GM19023 (cell line): ENCODE measurements around the gene PNPLA7.

Experiments
- ATAC-seq: cut with Tn5 transposase; IDR thresholded peaks from one replicate; pipeline ENCODE4 v1.9.1; 2021; ENCODE audit warnings: mild to moderate bottlenecking, moderate library complexity; ENCODE audit not compliant: unreplicated experiment

Gene PNPLA7

DNA sequence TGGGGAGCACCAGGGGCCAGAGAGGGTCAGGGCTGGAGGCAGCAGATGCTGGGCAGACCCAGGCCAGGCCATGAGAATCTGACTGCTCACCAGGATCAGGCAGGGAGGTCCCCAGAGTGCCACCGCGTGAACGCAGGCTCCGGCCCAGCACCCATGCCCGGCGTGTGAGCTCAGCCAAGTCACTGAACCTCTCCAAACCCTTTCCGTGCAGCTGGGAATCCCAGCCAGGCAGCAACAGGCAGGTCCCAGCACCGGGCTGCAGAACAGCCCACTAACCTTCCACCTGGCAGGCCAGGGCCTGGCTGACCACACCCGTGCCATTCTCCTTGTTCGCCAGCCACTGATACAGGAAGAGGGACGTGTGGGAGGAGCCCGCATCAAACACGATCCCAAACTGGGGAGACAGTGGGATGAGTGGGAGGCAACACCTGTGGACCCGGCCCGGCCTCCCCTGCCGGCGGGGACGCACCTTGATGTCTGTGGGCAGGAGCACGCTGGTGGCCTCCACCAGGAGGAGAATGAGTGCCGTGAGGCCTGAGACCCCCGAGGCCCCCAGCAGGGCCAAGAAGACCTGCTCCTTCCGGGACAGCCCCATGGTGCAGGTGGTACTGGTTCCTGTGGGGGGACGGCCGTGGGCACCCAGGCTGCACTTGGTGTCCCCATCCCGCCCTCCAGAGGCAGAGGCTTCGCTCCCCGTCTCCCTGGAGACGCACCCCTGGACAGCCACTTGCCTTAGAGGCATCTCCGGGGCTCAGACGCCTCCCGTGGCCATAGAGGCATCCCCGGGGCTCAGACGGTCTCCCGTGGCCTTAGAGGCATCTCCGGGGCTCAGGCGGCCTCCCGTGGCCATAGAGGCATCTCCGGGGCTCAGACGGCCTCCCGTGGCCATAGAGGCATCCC lies 112.3 kb downstream of the PNPLA7 start:
- ATAC-seq, result no peak

DNA sequence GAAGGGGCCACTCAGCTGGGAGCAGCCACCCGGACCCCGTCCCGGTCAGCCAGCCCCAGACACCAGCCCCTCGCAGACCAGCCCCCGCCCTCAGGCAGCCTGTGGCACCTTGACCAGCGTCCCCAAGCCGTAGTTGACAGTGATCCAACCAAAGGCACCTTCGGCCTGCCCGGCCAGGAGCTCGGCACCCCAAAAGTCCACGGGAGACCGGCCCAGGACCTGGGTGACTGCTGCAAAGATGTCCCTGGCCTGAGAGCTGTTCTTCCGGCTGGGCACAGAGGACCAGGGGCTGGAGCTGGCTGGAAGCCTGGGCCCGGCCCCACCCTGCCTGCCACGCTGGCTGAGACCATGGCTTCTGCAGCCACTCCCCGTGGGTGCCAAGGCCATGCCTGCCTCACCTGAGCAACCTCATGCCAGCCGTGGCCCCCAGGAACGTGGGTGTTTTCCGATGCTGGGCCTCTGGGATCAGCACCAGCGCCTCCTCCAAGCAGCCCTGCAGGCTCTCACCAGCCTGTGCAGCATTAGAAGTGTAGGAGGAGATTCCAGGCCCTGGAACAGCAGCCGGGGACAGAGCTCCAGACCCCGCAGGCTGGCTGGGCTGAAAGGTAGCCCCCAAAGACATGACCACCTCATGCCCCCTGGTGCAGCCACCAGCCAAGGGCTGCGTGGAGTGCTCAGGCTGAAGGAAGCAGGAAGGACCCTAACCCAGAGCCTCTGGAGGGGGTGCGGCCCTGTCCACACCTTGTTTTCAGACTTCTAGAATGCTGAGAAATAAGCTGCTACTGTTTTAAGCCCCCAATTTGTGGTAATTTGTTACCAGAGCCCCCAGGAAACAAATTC lies 113.2 kb downstream of the PNPLA7 start:
- no peak for ATAC-seq

DNA sequence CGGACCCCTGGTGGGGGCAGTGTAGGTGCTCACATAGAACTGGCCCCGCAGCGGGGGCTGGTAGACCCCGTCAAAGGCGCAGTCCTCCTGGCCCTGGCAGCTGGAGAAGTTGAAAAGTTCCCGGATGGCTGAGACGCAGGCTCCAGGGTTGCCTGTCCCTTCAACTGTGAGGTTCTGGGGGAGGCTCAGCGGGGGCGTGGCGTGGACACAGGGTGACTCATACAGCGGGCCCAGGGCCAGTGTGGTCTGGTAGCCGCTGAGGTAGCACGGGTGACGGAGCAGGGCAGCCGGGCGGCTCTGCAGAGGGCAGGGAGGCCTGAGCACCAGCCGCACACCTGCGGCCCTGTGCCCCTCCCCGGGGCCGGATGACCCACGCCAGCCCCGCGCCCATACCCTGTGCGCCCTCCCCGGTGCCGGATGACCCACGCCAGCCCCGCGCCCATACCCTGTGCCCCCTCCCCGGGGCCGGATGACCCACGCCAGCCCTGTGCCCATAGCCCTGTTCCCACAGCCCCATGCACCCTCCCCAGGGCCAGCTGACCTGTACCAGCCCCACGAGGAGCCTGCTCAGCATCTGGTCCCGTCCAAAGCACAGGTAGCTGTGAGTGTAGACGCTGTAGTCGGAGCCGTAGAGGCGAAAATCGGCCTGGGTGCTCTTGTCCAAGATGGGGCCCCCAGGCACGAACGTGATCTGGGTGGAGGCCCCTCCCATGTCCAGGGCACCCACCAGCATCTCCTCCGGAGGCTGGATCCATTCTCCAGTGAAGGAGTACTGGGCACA lies 114.0 kb downstream of the PNPLA7 start:
- no peak for ATAC-seq

DNA sequence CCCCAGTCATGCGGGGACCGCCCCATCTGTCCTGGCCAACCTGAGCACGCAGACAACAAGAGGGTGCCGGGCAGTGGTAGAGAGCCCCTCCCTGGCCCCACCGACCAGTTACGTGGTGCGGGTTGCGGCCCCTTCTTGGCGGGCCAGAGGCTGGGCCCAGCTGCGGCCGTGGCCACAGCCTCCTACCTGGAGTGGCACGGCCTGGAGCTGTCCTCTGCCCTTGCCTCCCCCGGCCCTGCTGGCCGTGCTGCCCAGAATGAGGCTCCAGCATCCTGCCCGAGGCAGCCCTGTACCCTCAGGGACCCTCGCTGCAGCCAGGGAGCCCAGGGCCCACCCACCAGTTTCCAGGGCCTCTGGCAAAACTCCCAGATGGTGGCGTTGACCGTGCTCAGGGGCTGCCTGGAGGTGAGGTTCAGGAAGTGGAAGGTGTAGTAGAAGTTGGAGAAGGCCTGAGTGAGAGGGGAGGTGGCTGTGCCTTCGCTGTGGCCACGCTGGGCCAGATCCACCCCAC lies 114.8 kb downstream of the PNPLA7 start:
- ATAC-seq, result no peak

DNA sequence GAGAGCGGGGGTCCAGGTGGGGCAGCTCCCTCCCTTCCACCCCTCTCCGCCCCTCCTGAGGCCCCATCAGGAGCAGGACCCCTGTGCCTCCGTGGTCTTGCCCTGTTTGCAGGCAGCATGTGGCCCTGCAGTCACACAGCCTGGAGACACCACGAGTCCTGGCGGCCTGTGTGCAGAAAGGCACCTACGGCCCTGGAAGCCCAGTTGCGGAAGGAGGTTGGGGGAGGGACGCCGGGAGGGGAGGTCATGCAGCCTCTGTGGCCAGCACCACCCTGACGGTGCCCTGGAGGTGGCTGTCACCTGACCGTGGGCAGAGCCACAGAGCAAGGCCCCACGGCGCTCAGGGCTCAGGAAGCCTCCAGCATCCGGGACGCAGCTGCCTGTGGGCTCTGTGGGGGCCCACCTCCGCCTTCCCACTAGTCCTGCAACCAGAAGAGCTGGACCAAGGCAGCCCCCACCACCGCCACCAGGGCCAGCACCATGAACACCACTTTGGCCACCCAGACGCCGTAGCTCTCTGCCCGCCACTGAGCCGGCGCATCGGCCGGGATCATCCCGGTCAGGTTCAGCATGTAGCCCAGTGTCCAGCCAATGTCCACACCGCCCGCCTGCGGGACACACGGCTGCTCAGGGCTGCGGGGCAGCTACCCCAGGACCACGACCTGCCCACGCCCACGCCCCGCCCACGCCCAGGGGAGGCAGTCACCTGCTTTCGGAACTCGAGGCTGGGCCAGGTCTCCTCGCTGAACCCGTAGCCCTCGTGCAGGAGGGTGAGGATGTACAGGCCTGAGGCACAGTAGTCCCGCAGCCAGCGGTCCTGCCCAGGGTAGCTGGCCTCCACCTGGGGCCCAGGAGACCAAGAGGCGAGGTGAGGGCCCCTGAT lies 115.5 kb downstream of the PNPLA7 start:
- no peak for ATAC-seq

DNA sequence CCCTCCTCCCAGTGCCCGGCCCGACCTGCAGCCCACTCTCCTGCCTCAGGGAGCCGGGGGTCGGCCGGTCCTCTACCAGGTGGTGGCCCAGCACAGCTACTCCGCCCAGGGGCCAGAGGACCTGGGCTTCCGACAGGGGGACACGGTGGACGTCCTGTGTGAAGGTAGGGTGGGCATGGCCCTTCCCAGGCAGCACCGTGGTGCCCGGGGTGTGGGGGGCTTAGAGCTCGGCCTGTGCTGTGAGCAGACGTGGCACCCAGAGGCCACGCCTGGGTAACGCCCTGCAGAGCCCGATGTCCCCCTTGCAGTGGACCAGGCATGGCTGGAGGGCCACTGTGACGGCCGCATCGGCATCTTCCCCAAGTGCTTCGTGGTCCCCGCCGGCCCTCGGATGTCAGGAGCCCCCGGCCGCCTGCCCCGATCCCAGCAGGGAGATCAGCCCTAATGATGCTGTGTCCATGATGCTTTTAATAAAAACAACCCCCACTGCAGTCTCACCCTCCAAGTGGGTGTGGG lies 116.2 kb downstream of the PNPLA7 start:
- ATAC-seq, result no peak

DNA sequence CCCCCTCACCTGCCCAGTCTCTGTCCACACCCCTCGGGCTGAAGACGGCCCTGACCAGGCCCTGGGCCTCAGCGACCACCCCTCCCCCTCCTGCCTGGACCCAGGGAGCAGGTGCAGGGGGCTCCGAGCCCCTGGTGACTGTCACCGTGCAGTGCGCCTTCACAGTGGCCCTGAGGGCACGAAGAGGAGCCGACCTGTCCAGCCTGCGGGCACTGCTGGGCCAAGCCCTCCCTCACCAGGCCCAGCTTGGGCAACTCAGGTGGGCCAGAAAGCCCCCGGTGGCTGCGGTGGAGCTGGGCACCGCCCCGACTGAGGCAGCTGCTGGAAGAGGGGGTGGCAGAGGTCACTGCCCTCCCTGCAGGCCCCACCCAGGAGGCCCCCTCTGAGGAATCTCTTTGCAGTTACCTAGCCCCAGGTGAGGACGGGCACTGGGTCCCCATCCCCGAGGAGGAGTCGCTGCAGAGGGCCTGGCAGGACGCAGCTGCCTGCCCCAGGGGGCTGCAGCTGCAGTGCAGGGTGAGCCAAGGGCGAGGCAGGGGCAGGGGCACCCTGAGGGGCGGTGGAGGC lies 116.8 kb downstream of the PNPLA7 start:
- no peak for ATAC-seq

DNA sequence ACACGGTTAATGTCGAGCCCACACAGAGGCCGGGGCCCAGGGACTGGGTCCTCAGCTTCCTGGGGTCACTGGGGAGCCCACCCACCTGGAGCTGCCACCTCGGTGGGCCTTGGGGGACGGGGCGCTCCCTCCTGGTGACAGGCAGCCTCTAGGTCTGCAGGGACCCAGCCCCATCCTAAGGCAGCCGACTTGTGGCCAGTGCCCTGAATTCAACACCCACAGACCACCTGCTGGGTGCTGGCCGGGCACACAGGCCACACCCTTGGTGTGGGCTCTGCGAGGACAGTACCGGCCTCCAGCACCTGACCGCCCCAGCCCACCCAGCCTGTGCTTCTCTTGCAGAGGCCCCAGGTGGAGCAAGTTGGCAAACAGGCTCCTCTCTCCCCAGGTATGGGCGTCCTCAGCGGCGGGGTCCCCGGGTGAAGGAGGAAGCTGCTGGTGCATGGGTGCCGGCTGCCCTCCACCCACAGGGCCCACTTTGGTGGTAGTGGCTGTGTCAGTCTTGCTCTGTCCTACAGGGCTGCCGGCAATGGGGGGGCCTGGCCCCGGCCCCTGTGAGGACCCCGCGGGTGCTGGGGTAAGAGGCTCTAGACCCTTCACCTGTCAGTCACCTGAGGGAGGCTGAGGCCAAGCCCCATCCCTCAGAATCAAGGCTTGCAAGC lies 117.4 kb downstream of the PNPLA7 start:
- no peak for ATAC-seq

DNA sequence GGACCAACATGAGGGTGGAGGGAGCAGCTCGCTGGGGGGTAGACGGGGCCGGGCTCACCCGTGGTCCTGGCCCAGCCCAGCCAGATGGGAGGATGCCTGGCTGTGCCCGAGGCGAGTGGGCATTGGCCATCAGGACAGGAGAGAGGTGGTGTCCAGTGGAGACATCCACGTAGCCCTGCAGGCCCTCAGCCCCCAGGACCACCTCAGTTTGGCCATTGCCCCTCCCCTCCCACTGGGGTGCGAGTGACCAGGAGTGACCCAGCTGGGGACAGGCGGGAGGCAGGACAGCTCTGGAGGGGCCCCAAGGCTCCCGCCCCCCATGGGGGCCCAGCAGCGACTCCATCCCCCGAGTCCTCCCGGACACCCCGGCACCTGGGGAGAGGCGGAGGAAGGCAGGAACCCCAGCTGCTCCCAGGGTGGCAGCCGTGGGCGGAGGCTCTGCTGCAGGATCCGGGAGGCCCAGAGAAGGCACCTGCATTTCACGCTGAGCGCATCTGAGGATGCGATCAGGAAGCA lies 118.7 kb downstream of the PNPLA7 start:
- no peak for ATAC-seq

DNA sequence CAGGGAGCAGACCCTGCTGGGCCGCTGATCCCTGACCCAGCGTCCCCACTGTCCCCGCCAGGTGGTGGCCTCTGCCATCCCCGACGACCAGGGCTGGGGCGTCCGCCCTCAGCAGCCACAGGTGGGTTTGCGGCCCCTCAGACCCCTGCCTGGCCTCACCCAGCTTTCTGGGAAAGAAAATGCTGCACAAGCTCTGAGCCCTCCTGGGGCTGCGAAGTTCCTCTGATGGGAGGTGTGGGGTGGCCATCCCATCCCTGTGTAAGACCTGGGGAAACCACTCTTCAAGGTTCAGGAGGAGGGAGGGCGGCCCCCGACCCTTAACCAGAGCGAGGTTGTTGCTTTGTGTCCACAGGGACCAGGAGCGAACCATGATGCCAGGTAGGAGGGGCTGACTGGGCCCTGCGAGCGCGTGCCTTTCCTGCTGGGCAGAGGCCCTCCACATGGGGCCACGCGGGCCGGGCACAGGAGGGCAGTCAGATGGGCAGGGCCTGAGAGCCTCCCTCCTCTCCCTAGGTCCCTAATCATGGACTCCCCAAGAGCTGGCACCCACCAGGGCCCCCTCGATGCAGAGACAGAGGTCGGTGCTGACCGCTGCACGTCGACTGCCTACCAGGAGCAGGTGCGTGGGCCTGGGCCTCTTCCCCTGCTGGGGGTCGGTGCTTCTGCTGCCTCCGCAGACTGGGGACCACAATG lies 119.3 kb downstream of the PNPLA7 start:
- ATAC-seq, result no peak

DNA sequence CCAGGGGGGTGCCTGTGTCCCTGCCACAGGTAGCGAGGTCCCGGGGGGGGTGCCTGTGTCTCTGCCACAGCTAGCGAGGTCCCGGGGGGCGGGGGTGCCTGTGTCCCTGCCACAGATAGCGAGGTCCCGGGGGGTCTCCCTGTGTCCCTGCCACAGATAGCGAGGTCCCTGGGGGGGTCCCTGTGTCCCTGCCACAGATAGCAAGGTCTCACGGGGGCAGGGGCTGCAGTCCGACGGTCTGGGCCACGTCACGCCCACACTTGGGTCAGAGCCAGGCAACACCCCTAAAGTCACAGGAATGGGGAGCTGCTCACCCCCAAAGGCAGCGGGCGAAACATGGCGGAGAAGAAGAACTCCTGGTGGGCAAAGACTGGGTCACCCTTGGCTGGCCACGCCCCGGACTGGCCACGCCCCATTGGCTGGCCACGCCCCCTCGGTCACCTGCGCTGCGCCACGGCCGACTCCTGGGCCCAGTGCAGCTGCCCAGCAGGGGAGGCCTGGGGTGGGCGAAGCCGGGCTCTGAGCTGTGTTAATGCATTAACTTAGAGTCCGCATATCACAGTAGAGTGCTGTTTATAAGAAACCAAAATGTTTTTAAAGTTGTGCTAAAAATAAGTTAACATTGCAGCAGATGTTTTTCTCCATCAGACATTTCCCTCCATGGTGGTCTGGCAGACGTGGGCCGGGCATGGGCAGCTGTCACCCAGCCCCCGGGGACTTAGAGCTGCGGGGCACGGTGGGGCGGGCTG lies 120.1 kb downstream of the PNPLA7 start:
- no peak for ATAC-seq

DNA sequence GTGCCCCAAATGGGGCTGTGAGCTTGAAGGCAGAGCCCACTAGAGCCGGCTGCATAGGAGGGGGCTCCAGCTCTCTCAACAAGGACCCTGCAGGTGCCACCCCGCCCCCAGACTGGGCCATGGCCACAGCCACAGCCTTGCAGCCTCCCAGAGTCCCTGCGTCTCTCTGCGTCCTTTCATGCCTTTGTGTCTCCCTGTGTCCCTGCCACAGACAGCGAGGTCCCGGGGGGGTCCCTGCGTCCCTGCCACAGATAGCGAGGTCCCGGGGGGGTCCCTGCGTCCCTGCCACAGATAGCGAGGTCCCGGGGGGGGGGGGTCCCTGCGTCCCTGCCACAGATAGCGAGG lies 120.7 kb downstream of the PNPLA7 start:
- ATAC-seq, result no peak

DNA sequence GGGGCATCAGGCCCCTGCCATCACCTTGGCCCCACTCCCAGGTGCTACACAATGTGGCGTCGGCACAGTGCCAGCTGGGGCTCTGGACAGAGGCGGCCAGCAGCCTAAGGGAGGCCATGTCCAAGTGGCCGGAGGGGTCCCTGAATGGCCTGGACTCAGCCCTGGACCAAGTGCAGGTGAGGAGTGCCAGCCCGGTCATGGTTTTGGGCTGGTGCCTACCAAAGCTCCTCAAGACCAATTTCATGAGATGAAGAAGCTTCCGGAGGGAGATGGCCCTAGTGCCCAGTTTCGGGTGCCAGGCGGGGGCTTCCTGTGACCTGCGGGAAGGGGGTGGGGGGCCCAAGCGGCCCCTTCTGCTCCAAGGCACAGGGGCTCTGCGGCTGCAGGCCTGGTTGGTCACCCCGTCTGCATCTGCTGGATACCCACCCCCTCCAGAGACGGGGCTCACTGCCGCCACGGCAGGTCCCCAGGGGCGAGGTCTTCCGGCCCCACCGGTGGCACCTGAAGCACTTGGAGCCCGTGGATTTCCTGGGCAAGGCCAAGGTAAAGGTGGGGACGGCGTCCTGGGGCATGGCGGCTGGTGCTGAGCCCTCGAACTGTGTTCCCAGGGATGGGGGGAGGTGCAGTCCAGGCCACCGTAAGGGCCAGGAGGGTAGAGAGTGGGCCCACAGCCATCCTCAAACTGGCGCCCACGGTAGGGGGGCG lies 121.2 kb downstream of the PNPLA7 start:
- ATAC-seq, result no peak

DNA sequence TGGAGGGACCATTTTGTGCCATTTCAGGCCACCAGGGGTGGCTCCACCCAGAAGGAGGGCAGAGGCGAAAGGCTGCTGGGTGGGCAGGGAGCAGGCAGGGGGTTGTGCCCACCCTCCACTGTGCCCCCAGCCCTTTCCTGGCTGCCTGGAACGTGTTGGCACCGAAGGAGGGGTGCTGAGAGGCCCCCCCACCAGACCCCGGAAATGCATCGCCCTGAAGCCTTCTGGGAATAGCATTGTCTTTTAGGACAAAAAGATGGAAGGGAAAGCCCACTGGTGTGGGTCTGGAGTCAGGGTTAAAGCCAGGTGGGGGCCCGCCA lies 121.9 kb downstream of the PNPLA7 start:
- ATAC-seq, result no peak

DNA sequence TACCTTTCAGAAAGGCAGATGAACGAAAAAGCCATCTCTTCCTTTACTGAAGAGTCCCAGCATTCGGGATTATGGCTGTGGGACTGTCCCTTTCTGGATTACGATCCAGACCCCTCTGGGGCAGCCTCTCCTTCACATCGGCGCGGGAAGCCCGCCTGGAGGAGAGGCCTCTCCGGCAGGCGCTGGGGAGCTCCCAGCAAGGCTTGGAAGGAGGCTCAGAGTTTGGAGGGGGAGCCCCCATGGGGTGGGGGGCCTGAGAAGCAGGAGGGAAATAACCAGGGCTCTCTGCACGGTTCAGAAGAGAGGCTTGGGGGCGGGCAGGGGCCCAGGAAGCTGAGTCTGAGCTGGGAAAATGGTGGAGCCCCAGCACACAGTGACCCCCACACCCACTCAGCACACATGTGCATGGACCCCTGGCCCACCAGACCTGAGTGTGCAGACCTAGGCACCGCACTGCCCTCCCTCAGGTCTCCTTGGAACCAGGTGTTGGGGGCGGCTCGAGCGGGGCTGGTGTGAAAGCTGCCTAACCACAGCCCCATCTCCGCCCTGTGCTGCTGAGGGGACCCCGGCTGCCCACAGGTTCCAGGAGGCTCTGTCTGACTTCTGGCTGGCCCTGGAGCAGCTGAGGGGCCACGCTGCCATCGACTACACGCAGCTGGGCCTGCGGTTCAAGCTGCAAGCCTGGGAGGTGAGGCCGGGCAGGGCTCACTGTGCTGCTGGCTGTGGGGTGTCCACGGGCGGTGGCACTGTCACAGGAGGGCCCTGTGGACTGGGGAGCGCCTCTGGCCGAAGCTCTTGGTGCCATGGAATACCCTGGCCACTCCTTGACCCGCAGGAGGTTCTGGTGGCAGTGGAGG lies 122.5 kb downstream of the PNPLA7 start:
- ATAC-seq, result no peak

DNA sequence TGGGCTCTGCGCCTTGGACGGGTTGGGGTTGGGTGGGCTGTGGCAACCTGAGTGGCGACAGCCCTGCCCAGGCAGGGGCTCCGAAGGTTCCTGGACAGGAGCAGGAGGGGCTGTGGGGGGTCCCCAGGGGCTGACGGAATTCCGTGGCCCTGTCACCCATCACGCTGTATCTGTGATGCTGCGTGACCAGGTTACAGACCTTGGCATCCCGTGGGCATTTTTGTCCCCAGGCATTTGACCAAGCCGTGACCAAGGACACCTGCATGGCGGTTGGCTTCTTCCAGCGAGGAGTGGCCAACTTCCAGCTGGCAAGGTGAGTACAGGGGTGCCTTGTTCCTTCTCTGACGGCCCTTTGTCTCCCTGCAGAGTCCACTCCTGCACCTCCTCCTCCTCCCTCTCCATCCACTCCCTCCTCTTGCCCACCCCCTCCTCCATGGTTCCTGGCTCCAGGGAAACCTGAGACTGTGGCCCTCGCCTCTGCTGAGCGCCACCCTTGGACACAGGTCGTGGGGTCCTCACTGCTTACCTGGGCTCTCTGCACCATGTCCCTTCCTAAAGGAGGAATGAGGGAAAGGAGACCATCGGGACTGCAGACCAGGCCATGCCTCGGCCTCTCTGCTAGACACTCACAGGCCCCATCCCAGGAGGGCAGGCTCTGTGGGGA lies 124.1 kb downstream of the PNPLA7 start:
- no peak for ATAC-seq
